ENCODE results near the gene DNAJA2. TPM values are rescaled to one million over a fixed set of nuclear protein-coding genes. Genes with fewer than 3 reads are reported as not detected.

Gene DNAJA2
- polyA plus RNA-seq, 3 donors = 80.1 to 96.6 (median 81.9) TPM

GRCh38 chr16:46991729-46992704, 18.5 kb upstream of the DNAJA2 start:
- no peak for DNase-seq (ENCODE audit: extremely low read depth in 1 of 11, low read depth in 9 of 11, low spot score in 4 of 11)

DNA sequence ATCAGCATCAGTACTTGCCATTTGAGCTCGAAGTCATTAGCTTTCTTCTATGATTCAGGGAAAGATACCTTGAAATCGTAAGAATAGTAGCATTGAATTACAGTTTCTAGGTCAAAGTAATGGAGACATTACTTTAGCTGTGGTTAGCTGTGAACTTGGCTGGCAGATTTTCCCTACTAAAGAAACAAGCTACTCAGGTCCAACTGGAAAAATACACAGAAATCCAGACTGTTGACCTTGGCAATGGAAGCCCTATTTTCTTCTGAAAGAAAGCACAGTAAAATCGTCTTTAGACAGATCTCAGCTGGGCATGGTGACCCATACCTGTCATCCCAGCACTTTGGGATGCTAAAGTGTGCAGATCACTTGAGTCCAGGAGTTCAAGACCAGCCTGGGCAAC, 13.4 kb upstream of the DNAJA2 start:
- DNase-seq (ENCODE audit: extremely low read depth in 1 of 11, low read depth in 9 of 11, low spot score in 4 of 11) = no peak

- no peak for DNase-seq (ENCODE audit: extremely low read depth in 1 of 11, low read depth in 9 of 11, low spot score in 4 of 11)
Measured at GRCh38 chr16:46986438-46986837, 13.0 kb upstream of the DNAJA2 start.

DNA sequence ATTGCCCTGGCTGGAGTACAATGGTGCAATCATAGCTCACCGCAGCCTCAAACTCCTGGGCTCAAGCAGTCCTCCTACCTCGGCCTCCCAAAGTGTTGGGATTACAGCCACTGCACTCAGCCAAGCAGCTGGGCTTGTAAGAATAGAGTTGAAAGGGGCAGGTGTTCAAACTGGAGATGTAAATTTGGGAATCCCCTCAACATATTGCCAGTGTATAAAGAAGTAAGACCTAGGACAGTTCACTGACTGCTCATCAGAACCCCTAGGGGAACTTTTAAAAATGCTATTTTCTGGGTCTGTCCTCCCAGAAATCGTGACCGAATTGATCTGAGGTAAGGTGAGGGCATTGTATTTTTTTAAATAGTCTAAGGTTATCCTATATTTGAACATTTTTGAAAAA, 8.9 kb upstream of the DNAJA2 start:
- DNase-seq (ENCODE audit: extremely low read depth in 1 of 11, low read depth in 9 of 11, low spot score in 4 of 11) = no peak

DNA sequence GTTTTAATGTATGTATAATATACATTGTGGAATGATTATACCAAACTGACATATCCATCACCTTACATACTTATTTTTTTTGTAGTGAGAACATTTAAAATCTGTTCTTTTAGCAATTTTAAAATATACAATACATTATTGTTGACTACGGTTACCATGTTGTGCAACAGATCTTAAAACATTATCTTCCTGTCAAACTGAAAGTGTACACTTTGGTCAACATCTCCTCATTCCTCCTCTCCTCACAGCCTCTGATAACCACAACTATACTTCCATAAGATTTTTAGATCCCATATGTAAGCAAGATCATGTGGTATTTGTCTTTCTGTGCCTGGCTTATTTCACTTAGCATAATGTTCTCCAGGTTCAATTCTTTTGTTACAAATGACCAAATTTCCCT, 7.5 kb upstream of the DNAJA2 start:
- DNase-seq (ENCODE audit: extremely low read depth in 1 of 11, low read depth in 9 of 11, low spot score in 4 of 11) = no peak

- DNase-seq (ENCODE audit: extremely low read depth in 1 of 11, low read depth in 9 of 11, low spot score in 4 of 11) = no peak
Measured at GRCh38 chr16:46976550-46976949, 3.1 kb upstream of the DNAJA2 start.

DNA sequence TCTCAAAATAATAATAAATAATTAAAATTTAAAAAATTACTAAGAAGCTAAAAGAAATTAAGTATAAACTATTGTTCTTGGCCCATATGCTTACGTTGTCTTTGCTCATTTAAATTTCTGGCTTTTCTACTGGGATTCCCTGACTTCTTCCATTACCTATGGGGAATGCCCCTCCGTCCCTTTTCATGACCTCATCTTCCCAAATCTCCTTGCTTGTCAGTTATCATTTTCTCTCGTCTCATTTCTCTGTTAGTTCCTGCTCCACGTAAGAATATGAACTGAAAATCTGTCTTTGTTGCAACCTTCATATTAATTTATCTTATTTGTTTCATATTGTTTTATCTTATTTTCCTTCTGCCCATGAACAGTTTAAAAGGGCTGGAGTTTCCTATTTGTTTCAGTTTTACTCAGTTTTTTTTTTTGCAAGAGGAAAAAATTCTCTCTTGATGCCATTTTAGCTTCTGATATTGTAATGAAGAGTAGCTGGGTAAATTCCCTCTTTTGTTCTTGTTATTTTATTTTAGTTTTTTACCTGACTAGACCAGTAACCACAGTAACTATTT, 2.5 kb upstream of the DNAJA2 start:
- DNase-seq (ENCODE audit: extremely low read depth in 1 of 11, low read depth in 9 of 11, low spot score in 4 of 11) = no peak

DNA sequence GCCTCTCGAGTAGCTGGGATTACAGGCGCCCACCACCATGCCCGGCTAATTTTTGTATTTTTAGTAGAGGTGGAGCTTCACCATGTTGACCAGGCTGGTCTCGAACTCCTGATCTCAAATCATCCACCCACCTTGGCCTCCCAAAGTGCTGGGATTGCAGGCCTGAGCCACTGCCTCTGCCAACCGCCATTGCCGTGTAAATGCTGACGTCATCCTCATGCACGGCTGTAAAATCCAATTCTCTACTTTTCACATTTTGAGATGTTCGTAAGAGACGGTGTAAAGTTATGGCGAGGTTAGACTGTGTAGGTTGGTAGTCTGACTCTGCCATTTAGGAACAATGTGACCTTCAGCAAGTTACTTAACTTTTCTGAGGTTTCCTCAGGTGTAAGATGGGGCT, 1.7 kb upstream of the DNAJA2 start:
- DNase-seq (ENCODE audit: extremely low read depth in 1 of 11, low read depth in 9 of 11, low spot score in 4 of 11) = no peak

GRCh38 chr16:46974352-46974751, 878 bp upstream of the DNAJA2 start:
- DNase-seq (ENCODE audit: extremely low read depth in 1 of 11, low read depth in 9 of 11, low spot score in 4 of 11) = peak in 3 of 11 donors; percentile 1 to 9 (median 6)

GRCh38 chr16:46973996-46974324, 486 bp upstream of the DNAJA2 start:
- DNase-seq (ENCODE audit: extremely low read depth in 1 of 11, low read depth in 9 of 11, low spot score in 4 of 11) = peak in 1 of 11 donors; percentile 3

GRCh38 chr16:46972429-46973206, 856 bp downstream of the DNAJA2 start:
- DNase-seq (ENCODE audit: extremely low read depth in 1 of 11, low read depth in 9 of 11, low spot score in 4 of 11) = peak in 5 of 11 donors; percentile 4 to 32 (median 23)

DNA sequence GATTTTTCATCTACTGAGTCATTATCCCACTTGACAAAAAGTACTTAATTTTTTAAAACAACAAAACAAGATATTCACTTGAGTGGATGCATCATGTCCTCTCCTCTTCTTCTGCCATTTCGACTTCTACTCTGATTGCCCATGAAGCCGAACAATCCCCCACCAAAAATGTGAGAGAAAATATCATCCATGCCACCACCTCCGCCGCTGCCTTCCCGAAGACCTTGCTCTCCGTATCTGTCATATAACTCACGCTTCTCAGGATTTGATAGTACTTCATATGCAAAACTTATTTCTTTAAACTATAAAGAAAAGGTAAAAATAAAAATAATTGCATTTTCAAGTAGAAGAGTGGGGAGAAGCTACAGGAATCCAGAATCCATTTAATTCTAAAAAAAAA, 2.2 kb downstream of the DNAJA2 start:
- no peak for DNase-seq (ENCODE audit: extremely low read depth in 1 of 11, low read depth in 9 of 11, low spot score in 4 of 11)

DNA sequence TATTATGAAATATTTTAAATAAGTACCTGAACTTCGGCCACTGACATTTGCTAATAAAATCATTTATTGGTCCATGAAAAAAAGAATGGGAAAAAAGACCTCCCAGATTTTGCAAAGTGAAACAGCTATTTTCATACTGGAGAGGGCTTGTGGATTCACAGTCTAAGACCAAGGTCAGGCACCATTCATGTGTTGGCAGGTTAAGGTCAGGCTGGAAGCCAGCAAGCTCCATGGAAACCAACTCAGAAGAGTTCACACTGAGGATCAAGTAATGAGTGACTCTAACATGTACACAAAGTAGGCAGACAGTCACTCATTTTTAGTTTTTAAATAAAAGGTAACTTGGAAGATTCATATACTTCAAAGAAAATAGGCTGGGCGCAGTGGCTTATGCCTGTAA, 3.4 kb downstream of the DNAJA2 start:
- DNase-seq (ENCODE audit: extremely low read depth in 1 of 11, low read depth in 9 of 11, low spot score in 4 of 11) = no peak

DNA sequence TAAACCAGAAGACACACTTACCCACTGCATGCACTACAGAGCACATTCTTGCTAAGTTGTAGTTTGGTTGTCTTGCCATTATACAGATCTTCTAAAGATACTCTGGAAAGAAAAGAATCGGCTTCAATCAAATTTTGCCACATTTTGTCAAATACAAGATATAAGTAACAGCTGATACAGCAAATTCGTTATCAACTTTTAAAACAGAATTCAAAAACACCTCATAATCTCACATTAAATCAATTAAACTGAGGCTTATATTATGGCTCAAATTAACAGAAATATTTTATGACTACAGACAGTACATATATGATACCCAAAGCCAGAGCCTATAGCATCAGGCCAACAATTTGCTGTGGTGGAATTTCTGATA, 5.4 kb downstream of the DNAJA2 start:
- no peak for DNase-seq (ENCODE audit: extremely low read depth in 1 of 11, low read depth in 9 of 11, low spot score in 4 of 11)

DNA sequence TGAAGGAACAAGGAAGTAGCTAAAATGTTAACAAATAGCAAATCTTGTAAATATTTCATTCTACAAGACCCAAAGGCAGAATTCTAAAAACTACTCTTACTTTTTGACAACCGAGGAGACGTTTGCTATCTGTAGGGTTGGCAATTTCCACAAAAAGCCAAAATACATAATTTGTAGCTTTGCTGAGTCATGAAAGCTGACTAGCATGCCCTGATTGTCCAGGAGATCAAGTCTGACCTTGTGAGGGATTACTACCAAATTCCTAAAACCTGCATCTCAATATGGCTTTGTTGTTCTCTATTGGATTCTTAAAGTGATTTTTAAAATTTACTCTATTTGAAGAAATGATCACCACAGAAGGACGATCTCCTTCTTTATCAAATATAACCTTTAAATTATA, 10.8 kb downstream of the DNAJA2 start:
- no peak for DNase-seq (ENCODE audit: extremely low read depth in 1 of 11, low read depth in 9 of 11, low spot score in 4 of 11)

GRCh38 chr16:46961373-46962353, 11.8 kb downstream of the DNAJA2 start:
- DNase-seq (ENCODE audit: extremely low read depth in 1 of 11, low read depth in 9 of 11, low spot score in 4 of 11) = no peak

GRCh38 chr16:46954562-46954961, 18.9 kb downstream of the DNAJA2 start:
- DNase-seq (ENCODE audit: extremely low read depth in 1 of 11, low read depth in 9 of 11, low spot score in 4 of 11) = no peak

DNA sequence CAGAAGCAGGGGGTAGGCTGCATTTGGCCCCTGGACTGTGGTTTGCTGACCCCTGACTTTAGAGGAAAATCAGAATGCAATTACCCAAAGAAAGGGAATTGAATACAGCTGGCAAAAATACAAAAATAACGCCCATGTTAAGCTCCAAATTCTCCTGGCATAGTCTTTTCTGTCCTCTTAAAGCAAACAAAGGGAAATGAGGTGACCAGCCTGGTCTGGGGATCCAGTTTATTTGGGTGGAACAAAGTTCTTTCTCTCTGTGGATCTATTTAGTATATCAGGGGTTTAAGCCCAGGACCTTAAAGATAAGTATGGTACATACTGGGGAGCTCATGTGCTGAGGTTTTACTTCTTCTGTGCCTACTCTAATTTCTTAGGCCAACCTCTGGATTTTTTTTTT, 23.5 kb downstream of the DNAJA2 start:
- no peak for DNase-seq (ENCODE audit: extremely low read depth in 1 of 11, low read depth in 9 of 11, low spot score in 4 of 11)

Data from renal cortex interstitium (tissue), 11 donors.